HG03457 (cell line): ENCODE measurements around the gene SLC25A47.
"Not testable (repeated sequence)": the region's sequence is repeated elsewhere in the genome, so short reads cannot be mapped to it uniquely, and the experiment has no call there.

Experiments
- ATAC-seq: cut with Tn5 transposase; IDR thresholded peaks from one replicate; pipeline ENCODE4 v1.9.1; 2021; ENCODE audit warnings: moderate number of reproducible peaks; ENCODE audit not compliant: unreplicated experiment

SLC25A47 gene

DNA sequence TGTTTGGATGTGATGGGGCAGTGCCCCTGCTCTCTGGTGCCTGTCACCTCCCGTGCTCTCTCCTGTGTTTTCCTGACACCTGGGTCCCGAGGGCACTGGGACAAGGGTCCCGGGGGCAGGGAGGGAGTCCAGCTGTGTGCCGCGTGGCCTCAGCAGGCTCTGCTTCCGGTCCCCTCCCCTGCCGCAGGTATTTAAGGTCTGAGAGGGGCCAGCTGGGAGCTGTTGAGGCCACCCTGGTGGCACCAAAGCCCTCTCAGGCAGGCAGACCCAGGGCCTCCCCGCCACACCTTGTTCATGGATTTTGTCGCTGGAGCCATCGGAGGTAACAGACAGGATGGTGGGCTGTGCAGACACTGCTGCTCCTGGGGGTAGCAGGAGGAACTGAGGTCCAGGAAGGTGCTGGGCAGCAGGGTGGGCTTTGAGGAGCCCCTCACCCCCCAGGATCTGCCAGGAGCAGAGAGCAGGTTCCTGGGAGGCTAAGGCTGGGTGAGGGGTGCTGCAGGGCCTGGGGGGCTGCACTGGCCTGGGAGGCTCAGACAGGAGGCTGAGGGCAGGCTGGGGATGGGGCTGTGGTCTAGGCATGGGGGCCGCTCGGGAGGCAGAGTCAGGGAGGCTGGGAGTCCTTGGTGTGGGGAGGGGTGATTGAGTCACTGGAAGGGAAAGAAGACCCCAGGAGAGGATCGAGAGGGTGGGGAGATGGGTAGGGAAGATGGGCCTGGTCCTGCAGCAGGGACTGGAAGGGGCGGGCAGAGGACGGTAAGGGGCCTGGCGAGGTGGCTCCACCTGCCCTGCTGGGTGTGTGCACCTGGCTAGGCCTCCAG is at the start of gene SLC25A47:
Gene SLC25A47, plus strand, starts transcription at position 219 of the 821 bp plus-strand sequence. Its CDS starts 76 bp downstream, at position 295.
- no peak for ATAC-seq

GRCh38 chr14:100274250-100274649 is 48.9 kb upstream of the SLC25A47 start:
- ATAC-seq, result no peak

- ATAC-seq, result no peak
These were observed 47.9 kb upstream of the SLC25A47 start for GRCh38 chr14:100275214-100275613.

DNA sequence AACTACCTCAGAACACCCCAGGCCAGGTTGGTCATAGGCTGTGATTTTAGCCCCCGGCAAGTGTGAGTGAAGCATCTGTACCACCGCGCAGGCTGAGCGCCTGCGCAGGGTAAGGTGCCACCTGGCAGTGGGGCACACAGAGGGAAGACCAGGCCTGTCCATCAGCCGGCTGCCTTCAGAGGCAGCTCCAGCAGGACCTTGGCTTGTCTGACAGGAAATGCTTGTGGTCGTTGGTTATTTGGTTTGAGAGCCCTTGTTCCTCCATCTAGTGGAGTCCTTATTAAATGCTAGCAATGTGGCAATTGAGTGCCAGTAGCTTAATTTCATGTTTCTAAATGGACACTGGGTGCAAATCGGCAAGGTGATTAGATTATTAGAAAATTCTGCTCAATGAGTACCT is 44.4 kb upstream of the SLC25A47 start:
- no peak for ATAC-seq

DNA sequence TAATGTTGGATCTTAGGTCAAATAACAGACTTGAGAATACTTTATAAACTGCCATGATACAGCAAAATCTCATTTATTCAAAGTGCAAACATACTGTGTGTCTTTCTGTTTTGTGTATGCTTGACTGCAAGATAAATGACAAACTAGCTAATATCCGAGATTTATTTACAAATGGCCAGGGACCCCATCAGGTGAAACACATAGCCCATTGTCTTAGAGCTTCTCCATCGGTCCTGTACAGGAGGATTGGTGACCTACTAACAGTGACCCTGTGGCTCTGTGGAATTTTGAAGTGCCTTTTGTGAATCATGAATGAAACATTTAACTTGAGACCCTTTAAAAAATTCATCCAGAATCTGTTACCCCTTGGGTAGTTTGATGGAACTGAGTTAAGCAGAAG is 44.0 kb upstream of the SLC25A47 start:
- ATAC-seq, result no peak

DNA sequence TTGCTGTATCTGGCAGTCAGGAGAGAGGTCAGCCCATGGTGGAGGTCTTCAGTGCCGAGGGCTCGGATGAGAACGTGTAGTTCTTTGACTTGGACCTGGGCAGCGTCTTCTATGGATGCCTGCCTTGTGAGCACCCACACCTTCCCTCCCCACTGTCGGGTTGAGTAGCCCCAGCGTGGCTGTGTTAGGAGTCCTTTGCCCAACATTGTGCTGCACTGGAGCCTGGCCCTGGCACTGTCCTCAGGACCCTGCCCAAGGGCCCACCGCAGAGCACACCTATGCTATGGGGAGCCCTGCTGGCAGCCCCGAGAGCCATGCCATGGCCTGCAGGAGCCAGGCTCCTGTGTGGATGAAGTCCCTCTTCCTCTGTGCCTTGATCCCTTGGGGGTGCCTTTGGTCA is 43.6 kb upstream of the SLC25A47 start:
- ATAC-seq, result no peak

GRCh38 chr14:100281286-100282082 is 41.7 kb upstream of the SLC25A47 start:
- no peak for ATAC-seq

DNA sequence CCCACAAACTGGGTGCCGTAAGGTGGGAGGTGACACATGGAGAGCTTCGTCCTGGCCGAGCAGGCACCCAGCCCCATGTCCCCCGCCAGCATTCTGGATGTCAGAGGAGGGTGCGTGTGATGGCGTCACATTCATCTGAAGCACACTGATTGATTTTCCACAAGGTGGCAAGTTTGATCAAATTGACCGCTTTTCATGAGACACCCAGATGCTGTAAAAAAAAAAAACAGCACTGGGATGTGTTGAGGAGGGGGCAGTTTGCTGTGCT is 41.1 kb upstream of the SLC25A47 start:
- no peak for ATAC-seq

DNA sequence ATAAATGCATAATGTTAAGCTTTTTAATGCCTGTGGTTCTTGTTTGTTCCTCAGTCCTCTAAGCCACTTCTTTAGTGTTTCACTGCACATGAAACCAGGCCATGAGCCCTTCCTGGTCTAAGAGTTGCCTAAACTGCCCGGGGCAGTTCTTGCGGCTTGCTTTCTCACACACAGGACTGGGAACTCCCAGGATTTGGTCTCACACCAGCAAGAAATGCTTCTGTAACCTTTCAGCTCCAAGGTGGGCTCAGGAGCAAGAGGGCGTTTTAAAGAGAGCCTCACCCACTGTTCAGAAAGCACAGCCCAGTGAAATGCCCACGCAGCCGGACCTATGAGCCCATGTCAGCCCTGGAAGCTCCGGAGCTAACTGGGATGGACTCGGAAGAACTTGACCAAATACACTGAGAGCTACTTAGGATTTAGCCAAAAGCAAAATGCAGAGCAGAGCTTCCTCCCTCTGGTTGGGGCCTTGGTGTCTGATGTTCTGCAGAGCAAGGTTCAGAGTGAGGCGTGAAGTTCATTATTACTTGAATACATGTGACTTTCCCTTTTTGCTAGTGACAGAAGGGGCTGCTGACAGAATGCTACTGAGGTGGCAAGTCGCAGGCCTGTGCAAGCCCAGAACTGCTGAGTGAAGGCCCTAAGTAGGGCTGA is 40.2 kb upstream of the SLC25A47 start:
- ATAC-seq, result no peak

GRCh38 chr14:100283436-100283835 is 39.7 kb upstream of the SLC25A47 start:
- ATAC-seq, result not testable (repeated sequence)

GRCh38 chr14:100283984-100284881 is 38.9 kb upstream of the SLC25A47 start:
- ATAC-seq, result no peak

- peak; percentile 63 for ATAC-seq
These were observed 37.9 kb upstream of the SLC25A47 start for GRCh38 chr14:100285021-100285912.

DNA sequence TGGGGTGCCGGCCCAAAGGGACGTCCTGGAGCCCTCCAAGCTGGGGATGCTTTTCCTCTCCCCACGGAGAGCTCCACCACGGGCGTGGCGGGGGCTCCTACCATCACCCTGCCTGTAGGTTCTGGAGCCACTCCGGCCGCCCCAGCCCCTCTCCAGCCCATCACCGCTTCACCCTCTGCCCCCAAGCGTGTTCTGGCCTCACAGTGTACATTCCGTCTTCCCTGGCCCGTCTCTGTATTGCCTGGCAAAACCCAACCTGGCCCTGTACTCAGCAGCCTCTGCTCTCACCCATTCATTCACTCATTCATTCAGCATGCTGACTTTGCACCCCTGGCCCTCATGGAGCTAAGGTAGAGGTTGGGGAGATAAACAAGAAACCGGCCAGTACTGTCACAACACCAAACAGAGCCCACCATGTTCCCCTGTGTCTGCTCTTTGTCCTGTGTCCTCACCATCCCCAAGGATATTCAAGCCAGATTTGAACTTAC is 37.2 kb upstream of the SLC25A47 start:
- no peak for ATAC-seq

DNA sequence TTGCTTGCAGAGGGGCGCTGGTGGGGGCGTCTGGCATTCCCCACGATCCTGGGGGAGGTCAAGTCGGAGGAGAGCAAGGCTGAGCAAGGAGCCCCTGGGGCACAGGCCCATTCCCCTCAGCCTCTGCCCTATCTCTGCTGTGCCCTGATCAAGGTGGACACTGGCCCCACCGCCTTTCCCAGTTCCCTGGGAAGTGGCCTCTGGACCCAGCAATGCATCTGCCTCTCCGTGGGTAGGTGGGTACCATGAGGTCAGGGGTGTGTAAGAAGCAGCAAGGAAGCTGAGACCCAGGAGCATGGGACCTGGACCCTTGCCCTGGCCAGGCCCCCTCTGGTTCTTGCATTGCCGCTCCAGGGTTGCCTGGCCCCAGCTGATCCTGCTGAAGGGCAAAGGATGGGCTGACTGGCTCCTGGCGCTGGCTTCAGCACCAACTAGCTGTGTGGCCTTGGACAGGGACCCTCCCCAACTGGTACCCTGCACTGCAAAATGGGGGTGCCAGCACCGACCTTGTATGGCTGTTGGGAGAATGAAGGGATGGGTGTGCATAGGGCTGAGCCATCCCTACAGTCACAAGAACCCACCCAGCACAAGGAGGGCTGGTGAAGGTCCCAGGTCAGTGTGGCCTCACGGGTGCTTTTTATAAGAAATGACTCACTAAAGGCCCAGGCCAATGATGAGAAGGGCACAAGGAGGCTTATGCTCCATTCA is 36.5 kb upstream of the SLC25A47 start:
- ATAC-seq, result no peak

DNA sequence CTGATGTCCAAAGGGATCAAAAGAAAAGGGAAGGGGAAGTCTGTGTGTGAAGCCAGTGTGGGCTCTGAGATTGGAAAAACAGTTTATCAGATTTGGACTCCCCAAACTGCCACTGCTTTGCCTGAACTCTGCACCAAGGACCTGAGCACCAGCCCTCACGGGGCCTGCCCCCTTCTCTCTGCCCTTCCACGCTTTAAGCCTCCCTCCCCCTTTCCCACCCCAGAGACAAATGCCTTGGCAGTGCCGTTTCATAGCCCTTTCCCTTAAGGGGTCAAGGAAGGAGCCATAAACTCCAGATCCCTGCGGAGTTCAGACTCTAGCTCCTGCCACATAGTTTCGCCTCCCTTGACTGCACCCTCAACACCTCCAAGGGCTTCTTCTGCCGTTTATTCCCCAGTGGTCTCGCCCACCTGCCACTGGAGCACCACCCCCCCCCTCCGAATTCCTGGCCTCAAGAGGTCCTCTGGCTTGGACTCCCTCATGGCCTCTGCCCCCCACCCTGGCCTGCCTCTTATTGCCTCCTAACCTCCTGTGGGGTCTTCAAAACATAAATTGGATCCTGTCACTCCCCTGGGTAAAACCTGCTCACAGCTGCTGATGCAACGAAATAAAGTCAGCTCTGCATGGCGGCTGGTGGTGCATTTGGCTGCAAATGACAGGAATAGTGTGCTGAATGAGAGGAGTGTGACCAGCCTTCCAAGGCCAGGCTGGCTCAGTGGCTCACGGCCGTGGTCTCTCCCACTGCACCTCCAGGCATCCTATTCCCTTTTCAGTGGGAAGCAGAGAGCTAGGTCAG is 35.7 kb upstream of the SLC25A47 start:
- ATAC-seq, result no peak

- ATAC-seq, result not testable (repeated sequence)
These were observed 35.2 kb upstream of the SLC25A47 start for GRCh38 chr14:100287998-100288295.

- ATAC-seq, result no peak
These were observed 34.6 kb upstream of the SLC25A47 start for GRCh38 chr14:100288382-100289185.
